ENCODE measurements around the gene CLTB.
A peak's percentile ranks its signal among the peaks of the same experiment; 100 is the strongest.
"Not testable (repeated sequence)": the region's sequence is repeated elsewhere in the genome, so short reads cannot be mapped to it uniquely, and the experiment has no call there.

CLTB gene

GRCh38 chr5:176444742-176445141 is 28.4 kb upstream of the CLTB start:
- in situ Hi-C loops (cut with HindIII; ENCODE audit: low pct_ligation_motif_present, low sequenced_read_pairs), result no loop called here
- no peak overlapping the region for H3K4me3 ChIP-seq (ENCODE audit: low read depth, low read length)
- H3K36me3 ChIP-seq (replicated peaks), result no peaks in the 10 kb centered on the region
- TF ChIP-seq CTCF (IDR thresholded peaks at IDR 0.05; ENCODE audit: low read depth, low read length, missing control alignments), result no peak
- no peaks in the 10 kb centered on the region for H3K27me3 ChIP-seq (replicated peaks)
- H3K27ac ChIP-seq, result no peak overlapping the region
- no peak for DNase-seq

- DNase-seq; H3K36me3 ChIP-seq (replicated peaks); H3K4me3 ChIP-seq (ENCODE audit: low read depth, low read length); H3K27ac ChIP-seq; H3K27me3 ChIP-seq (replicated peaks); in situ Hi-C loops (cut with HindIII; ENCODE audit: low pct_ligation_motif_present, low sequenced_read_pairs): not testable (repeated sequence)
These were observed 26.6 kb upstream of the CLTB start for GRCh38 chr5:176442911-176443310.

GRCh38 chr5:176441921-176442323 is 25.6 kb upstream of the CLTB start:
- DNase-seq, result peak; percentile 61
- no peaks in the 10 kb centered on the region for H3K36me3 ChIP-seq (replicated peaks)
- in situ Hi-C loops (cut with HindIII; ENCODE audit: low pct_ligation_motif_present, low sequenced_read_pairs), result no loop called here
- H3K27me3 ChIP-seq (replicated peaks), result no peaks in the 10 kb centered on the region
- no peak overlapping the region for H3K4me3 ChIP-seq (ENCODE audit: low read depth, low read length)
- no peak overlapping the region for H3K27ac ChIP-seq
- no peak for TF ChIP-seq CTCF (IDR thresholded peaks at IDR 0.05; ENCODE audit: low read depth, low read length, missing control alignments)

GRCh38 chr5:176440927-176441706 is 24.8 kb upstream of the CLTB start:
- H3K27ac ChIP-seq, result no peak overlapping the region
- no peak for DNase-seq
- H3K4me3 ChIP-seq (ENCODE audit: low read depth, low read length), result no peak overlapping the region
- H3K27me3 ChIP-seq (replicated peaks), result no peaks in the 10 kb centered on the region
- in situ Hi-C loops (cut with HindIII; ENCODE audit: low pct_ligation_motif_present, low sequenced_read_pairs), result no loop called here
- no peaks in the 10 kb centered on the region for H3K36me3 ChIP-seq (replicated peaks)
- TF ChIP-seq CTCF (IDR thresholded peaks at IDR 0.05; ENCODE audit: low read depth, low read length, missing control alignments), result no peak

DNA sequence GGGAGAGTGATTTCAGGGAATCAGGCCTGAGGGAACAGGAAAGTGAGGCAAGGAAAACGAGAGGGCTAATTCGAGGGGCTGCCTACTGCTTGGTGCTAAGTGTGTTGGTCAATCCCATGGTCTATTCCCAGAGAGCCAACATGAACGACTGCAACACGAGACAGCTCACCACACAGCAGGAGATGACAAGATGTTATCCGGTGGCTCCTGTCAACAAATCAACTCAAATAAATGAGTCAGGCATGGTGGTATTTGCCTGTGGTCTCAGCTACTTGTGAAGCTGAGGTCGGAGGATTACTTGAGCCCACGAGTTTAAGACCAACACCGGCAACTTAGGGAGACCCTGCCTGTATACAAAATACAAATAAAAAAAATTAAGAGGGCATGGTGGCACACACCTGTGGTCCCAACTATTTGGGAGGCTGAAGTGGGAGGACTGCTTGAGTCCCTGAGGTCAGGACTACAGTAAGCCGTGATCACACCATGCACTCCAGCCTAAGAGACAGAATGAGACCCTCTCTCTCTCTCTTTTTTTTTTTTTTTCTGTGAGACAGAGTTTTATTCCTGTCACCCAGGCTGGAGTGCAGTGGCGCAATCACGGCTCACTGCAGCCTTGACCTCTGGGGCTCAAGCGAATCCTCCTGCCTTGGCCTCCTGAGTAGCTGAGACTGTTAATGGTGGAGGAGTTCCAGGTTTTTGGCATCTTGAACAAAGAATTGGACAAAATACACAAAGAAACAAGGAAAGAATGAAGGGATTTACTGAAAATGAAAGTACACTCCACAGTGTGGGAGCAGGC is 22.8 kb upstream of the CLTB start:
- peak; percentile 93 for DNase-seq
- TF ChIP-seq CTCF (IDR thresholded peaks at IDR 0.05; ENCODE audit: low read depth, low read length, missing control alignments), result no peak
- in situ Hi-C loops (cut with HindIII; ENCODE audit: low pct_ligation_motif_present, low sequenced_read_pairs), result no loop called here

GRCh38 chr5:176436656-176437055 is 20.3 kb upstream of the CLTB start:
- no peak overlapping the region for H3K4me3 ChIP-seq (ENCODE audit: low read depth, low read length)
- DNase-seq, result no peak
- in situ Hi-C loops (cut with HindIII; ENCODE audit: low pct_ligation_motif_present, low sequenced_read_pairs), result no loop called here
- no peaks in the 10 kb centered on the region for H3K36me3 ChIP-seq (replicated peaks)
- no peak for TF ChIP-seq CTCF (IDR thresholded peaks at IDR 0.05; ENCODE audit: low read depth, low read length, missing control alignments)
- H3K27me3 ChIP-seq (replicated peaks), result peaks cover 2% of the 10 kb centered on the region
- H3K27ac ChIP-seq, result no peak overlapping the region

More for the DNA sequence above, 22.8 kb upstream of the CLTB start:
- H3K27me3 ChIP-seq (replicated peaks), result no peaks in the 10 kb centered on the region
- no peaks in the 10 kb centered on the region for H3K36me3 ChIP-seq (replicated peaks)
- no peak overlapping the region for H3K4me3 ChIP-seq (ENCODE audit: low read depth, low read length)
- H3K27ac ChIP-seq, result no peak overlapping the region
